Activated T-cell treated with anti-CD3 and anti-CD28 coated beads, Interleukin-2, amount 50 U/mL, for 24 hours (primary cell): ENCODE measurements around the gene NISCH.
A peak's percentile ranks its signal among the peaks of the same experiment; 100 is the strongest.
"Not testable (repeated sequence)": the region's sequence is repeated elsewhere in the genome, so short reads cannot be mapped to it uniquely, and the experiment has no call there.

Experiments used
- DNase-seq: peaks from one replicate; pipeline ENCODE4 v3.0.0-alpha.2; 2020
- H3K27ac Mint-ChIP-seq: 2 replicates; pipeline ENCODE4 v1.8.0; 2020; ENCODE audit warnings: mild to moderate bottlenecking, mixed read lengths
- H3K27me3 Mint-ChIP-seq: 2 replicates; pipeline ENCODE4 v1.8.0; 2020; ENCODE audit warnings: mixed read lengths
- H3K36me3 Mint-ChIP-seq: 2 replicates; pipeline ENCODE4 v1.8.0; 2020; ENCODE audit warnings: low read depth, mixed read lengths
- H3K4me1 Mint-ChIP-seq: 2 replicates; pipeline ENCODE4 v1.8.0; 2020; ENCODE audit warnings: low read depth, mixed read lengths
- H3K4me3 Mint-ChIP-seq: 2 replicates; pipeline ENCODE4 v1.8.0; 2020; ENCODE audit warnings: mild to moderate bottlenecking, moderate library complexity, mixed read lengths
- H3K9me3 Mint-ChIP-seq: 2 replicates; pipeline ENCODE4 v1.8.0; 2020; ENCODE audit warnings: mixed read lengths

NISCH gene

GRCh38 chr3:52523386-52524257 is 68.2 kb downstream of the NISCH start:
- no peak for DNase-seq
- H3K27me3 Mint-ChIP-seq, result no peaks in the 10 kb centered on the region
- no peak overlapping the region for H3K27ac Mint-ChIP-seq
- H3K4me3 Mint-ChIP-seq, result no peak overlapping the region
- H3K9me3 Mint-ChIP-seq, result no peaks in the 10 kb centered on the region
- no peaks in the 10 kb centered on the region for H3K4me1 Mint-ChIP-seq
- peaks cover 39% of the 10 kb centered on the region for H3K36me3 Mint-ChIP-seq

DNA sequence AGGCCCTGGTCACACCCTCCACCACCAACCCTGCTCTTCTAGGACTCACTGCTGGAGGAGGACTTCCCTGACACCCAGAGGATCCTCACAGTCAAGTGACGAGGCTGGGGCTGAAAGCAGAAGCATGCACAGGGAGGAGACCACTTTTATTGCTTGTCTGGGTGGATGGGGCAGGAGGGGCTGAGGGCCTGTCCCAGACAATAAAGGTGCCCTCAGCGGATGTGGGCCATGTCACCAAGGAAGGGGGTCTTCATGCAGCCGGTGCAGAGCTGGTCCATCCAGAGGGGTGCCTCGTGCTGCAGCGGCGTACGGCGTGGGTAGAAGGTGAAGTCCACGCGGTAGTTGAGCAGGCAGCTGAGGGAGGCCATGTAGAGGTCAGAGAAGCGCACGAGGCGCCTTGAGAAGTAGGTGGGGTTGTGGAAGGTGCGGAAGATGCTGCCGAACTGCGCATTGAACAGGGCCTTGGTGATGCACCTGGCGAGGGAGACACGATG is 68.9 kb downstream of the NISCH start:
- H3K36me3 Mint-ChIP-seq, result peaks cover 45% of the 10 kb centered on the region
- no peak for DNase-seq
- H3K4me1 Mint-ChIP-seq, result no peaks in the 10 kb centered on the region
- no peaks in the 10 kb centered on the region for H3K27me3 Mint-ChIP-seq
- H3K27ac Mint-ChIP-seq, result no peak overlapping the region
- no peak overlapping the region for H3K4me3 Mint-ChIP-seq
- H3K9me3 Mint-ChIP-seq, result no peaks in the 10 kb centered on the region

DNA sequence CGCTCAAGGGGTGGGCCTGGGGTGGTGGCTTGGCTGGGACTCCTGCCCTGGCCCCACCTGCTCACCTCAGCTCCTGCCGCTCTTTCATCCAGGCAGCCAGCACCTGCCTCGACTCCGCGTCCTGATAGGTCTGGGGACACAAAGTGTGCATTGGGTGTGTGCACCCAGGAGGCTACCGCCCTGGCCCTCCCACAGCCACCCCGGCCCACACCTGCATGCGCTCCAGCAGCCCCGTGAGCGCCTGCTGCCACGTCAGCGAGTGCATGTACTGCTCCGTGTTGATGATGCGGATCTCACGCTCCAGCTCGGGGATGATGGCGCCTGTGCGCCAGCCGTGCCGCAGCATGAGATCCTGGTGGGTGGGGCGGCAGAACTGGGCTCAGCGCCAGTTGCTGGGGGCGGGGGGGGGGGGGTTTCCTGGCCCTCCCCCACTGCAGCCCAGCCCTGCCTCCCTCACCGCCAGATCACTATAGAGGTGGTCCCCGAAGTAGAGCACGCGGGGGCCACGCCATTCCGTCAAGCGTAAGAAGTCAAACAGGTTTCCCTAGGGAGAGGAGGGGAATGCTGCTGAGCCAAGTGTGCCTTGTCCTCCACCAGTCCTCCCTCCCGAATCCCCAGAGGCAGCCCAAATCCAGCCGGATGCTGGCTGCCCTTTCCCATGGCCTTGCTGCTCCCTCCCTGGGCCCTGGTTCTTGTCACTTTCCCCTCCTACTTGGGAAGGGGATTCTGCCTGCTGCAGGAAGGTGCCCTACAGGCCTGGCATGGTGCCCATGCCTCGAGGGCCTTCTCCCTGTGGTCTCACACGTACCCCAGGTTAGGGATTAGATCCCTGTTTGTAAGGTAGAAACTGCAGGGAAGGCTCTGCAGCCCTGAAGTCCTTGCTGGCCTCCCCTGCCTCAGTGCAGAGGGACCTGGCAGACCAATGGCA is 69.6 kb downstream of the NISCH start:
- Mint-ChIP-seq H3K27ac (no peak overlapping the region), H3K9me3 (no peaks in the 10 kb centered on the region), H3K27me3 (no peaks in the 10 kb centered on the region)

DNA sequence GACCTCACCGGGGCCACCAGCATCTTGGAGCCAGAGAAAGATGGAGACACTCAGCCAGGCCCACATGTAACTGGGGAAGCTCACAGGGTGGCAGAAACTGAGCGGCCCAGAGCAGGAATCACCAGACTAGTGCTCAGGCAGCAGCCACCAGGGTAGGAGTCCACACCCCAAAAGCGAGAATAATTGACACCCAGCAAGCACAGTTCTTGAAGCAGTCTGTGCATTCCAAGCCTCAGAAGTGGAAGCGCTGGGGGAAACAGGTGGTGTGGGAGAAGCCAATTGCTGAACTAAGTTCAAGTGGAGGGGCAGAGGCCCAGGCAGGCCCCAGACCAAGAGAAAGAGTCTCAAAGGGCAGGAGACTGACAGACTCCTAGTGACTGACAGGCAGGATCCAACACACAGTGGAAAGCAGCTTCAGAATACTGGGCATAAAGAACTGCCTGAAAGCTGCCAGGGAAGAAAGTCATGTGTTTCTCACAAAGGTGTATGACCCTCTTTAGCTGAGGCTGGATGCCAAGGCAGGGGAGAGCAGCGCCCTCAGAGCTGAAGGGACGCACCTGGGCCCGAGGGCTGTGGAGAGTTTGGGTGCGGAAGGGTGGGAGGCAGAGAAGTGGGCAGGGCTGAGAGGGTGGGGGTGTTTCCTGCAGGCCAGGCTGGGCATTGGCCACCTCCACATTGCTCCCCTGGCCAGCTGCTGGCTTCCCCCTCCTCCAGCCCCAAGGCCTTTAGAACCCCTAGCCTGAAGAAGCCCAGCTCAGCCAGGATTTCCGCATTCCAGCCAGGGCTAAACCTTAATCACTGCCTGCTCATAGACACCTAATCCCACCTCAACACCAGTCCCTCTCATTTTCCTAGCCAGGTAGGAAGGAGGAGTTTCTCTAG is 70.5 kb downstream of the NISCH start:
- H3K4me1 Mint-ChIP-seq, result no peaks in the 10 kb centered on the region
- H3K36me3 Mint-ChIP-seq, result peaks cover 47% of the 10 kb centered on the region
- H3K27ac Mint-ChIP-seq, result peak overlapping the region; percentile 31
- no peak for DNase-seq
- H3K27me3 Mint-ChIP-seq, result no peaks in the 10 kb centered on the region
- no peaks in the 10 kb centered on the region for H3K9me3 Mint-ChIP-seq
- H3K4me3 Mint-ChIP-seq, result no peak overlapping the region

More for the DNA sequence above, 69.6 kb downstream of the NISCH start:
- Mint-ChIP-seq H3K4me1 (no peaks in the 10 kb centered on the region), H3K36me3 (peaks cover 45% of the 10 kb centered on the region), H3K4me3 (no peak overlapping the region)
- DNase-seq, result no peak

GRCh38 chr3:52526671-52527038 is 71.3 kb downstream of the NISCH start:
- not testable (repeated sequence) for H3K4me3 Mint-ChIP-seq, H3K27ac Mint-ChIP-seq, H3K27me3 Mint-ChIP-seq

DNA sequence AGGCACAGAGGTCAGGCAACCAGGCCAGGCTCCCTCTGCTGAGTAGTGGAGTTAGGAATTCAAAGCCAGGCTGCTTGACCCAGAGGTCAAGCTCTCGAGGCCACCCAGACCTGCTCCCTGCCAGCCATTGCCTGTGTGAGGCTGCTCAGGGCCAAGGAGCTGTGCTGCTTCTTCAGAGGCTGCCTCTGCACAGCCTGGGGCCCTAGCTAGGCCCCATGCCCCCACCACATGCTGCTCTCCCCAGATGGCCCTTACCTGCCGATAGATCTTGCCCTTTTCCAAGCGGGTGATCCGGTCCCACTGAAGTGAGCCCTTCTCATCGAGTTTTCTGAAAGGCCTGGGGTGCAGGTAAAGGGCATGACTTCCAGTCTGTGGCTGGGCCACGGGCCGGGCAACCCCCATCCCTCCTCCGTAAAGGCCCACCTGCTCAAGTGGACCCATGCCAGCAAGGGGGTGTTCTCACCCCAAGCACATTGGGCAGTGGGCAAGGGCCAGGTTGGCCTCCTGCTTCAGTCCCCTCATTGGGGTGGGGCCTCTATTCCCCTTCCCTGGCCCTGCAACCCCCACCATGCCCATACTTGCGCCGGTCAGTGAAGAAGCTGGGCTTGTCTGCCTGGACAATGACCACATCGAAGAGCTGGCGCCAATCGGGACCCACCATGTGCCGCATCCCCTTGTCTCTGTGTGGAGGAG is 71.8 kb downstream of the NISCH start:
- no peaks in the 10 kb centered on the region for H3K27me3 Mint-ChIP-seq
- no peaks in the 10 kb centered on the region for H3K9me3 Mint-ChIP-seq
- H3K36me3 Mint-ChIP-seq, result peaks cover 47% of the 10 kb centered on the region
- H3K4me1 Mint-ChIP-seq, result peaks cover 2% of the 10 kb centered on the region
- no peak overlapping the region for H3K27ac Mint-ChIP-seq
- DNase-seq, result no peak
- H3K4me3 Mint-ChIP-seq, result no peak overlapping the region

More at GRCh38 chr3:52526671-52527038, 71.3 kb downstream of the NISCH start:
- H3K4me1 Mint-ChIP-seq, H3K9me3 Mint-ChIP-seq, DNase-seq: not testable (repeated sequence)
- peaks cover 47% of the 10 kb centered on the region for H3K36me3 Mint-ChIP-seq

DNA sequence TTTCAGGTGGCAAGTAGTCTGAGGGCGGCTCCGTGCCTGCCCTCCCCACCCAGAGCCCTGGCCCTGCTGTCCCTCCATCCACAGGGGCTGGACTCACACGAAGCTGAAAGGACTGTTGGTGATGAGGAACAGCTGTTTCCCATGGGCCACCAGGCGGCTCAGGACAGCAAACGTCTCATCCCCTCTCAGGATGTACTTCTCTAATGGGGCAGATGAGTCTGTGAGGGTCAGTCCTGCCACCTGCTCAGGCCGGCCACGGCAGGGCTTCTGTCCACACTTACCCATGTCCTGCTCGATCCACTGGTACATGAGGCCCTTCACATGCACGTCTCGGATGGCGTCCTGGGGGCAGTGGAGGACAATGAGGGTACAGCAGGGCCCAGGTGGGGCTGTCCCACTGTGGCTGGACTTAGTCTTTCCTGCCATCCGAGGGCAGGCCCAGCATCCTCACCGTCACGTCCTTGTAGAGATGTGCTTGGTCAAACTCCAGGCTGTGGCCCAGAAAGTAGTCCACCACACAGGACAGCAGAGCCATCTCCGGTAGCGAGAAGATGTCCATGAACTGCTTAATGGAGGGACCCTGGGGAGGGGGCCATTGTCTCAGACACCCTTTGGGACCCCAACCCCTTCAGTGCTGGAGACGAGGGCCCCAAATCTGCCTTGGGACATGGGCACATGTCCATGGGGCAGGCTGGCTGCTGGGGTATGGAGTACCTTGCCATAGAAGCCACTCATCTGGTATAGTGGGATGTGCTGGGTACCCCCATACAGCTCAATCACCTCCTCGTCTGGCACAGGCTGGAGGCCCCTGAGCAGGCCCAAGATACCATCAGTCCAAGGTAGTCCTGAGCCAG is 72.6 kb downstream of the NISCH start:
- no peak for DNase-seq
- H3K9me3 Mint-ChIP-seq, result no peaks in the 10 kb centered on the region
- H3K4me1 Mint-ChIP-seq, result peaks cover 7% of the 10 kb centered on the region
- H3K27ac Mint-ChIP-seq, result no peak overlapping the region
- H3K27me3 Mint-ChIP-seq, result no peaks in the 10 kb centered on the region
- no peak overlapping the region for H3K4me3 Mint-ChIP-seq
- H3K36me3 Mint-ChIP-seq, result peaks cover 54% of the 10 kb centered on the region

DNA sequence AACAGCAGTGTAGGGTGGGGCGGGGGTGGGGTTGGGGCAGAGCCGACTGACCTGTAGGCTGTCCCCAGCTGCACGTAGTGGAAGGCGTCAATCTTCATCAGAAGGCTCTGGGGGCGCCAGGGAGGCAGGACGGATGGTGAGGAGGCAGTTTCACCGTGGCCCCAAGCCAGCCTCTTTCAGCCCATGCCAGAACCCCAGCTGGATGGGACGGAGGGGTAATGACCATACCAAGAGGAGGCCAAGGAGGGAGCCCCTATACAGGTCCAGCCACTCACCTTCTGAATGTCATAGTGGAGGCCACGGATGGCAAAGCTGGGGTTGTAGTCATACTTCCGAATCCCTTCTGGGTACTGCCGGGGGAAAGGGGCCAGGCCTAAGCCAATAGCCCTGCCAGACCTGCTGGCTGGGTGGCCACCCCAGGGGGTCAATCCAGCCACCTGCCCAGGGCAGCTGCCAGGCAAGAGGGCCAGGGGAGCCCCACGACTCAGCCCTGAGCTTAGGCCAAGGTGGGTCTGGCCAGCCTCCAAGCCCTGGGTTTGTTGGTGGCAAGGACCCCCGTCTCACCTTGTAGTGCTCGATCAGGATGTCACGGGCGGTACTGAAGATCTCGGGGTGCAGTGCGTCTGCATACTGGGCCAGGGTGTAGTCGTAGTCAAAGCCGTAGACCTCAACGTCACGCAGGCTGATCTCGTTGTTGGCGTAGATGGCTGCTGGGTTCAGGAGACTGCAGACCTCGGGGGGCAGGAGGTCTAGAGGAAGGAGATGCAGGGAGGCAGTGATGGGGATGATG is 73.4 kb downstream of the NISCH start:
- H3K27ac Mint-ChIP-seq, result no peak overlapping the region
- H3K9me3 Mint-ChIP-seq, result no peaks in the 10 kb centered on the region
- H3K36me3 Mint-ChIP-seq, result peaks cover 53% of the 10 kb centered on the region

GRCh38 chr3:52529376-52530333 is 74.3 kb downstream of the NISCH start:
- DNase-seq, result no peak
- H3K27ac Mint-ChIP-seq, result no peak overlapping the region

More for the DNA sequence above, 73.4 kb downstream of the NISCH start:
- Mint-ChIP-seq H3K4me3 (no peak overlapping the region), H3K4me1 (peaks cover 7% of the 10 kb centered on the region), H3K27me3 (no peaks in the 10 kb centered on the region)
- DNase-seq, result no peak

DNA sequence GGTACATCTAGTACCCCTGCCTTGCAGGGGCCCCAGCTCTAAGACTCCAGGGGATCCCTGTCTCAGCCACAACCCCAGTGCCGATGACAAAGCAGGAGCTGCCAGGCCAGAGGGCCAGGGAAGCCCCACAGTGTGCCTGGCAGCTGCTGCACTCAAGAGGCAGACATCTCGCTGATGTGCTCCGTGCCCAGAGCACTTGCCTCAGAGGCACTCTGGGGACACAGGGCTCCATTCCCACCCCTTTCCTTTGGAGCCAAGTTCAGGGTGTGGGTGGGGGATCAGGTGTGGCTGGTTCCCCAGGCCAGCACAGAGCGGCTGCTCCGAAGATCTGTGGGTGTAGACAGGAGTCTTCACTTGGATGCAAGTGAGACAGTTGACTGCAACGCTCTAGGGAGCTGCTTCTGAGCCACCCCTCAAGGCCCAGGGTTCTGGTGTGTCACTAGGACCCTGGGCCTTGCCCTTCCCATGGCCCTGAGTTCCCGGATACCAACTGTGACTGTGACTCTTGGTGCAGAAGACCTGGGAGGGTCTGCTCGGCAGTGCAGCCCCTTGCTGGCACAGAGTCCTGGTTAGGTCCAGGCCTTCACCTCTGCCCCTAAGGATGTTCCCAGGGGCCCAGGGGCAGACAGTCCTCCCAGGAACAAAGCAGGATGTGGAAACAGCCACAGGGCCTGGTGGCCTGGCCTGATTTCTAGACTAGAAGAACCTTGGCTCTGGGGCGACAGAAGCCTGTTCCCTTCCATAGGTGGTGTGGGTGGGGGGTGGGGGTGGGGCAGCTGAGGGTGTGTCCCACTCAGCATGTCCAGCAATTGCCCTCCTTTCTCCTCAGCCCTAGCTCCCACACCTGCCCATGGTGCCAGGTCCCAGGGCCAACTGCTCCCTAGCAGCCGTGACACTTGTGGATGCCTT is 75.8 kb downstream of the NISCH start:
- peak overlapping the region; percentile 83 for H3K4me3 Mint-ChIP-seq
- H3K4me1 Mint-ChIP-seq, result peaks cover 20% of the 10 kb centered on the region
- no peak overlapping the region for H3K27ac Mint-ChIP-seq
- peak; percentile 27 for DNase-seq
- H3K36me3 Mint-ChIP-seq, result peaks cover 36% of the 10 kb centered on the region
- H3K27me3 Mint-ChIP-seq, result no peaks in the 10 kb centered on the region
- H3K9me3 Mint-ChIP-seq, result no peaks in the 10 kb centered on the region

More at GRCh38 chr3:52529376-52530333, 74.3 kb downstream of the NISCH start:
- Mint-ChIP-seq H3K4me1 (peaks cover 10% of the 10 kb centered on the region), H3K36me3 (peaks cover 44% of the 10 kb centered on the region), H3K4me3 (no peak overlapping the region), H3K9me3 (no peaks in the 10 kb centered on the region), H3K27me3 (no peaks in the 10 kb centered on the region)
